HEK293 (cell line): Measurements from ENCODE around the gene ARHGEF12.

Experiments used
- CTCF ChIA-PET: fragments of 350-600 bp; formaldehyde crosslinking; extraction: SDS; loops from one replicate; lab custom pipeline; 2021; ENCODE audit warnings: antibody characterized with exemption; lab: Yijun Ruan, JAX
- POLR2A ChIA-PET: fragments of 300-600 bp; formaldehyde crosslinking; extraction: SDS; loops from one replicate; lab custom pipeline; 2020; ENCODE audit warnings: antibody characterized with exemption, inconsistent platforms; lab: Yijun Ruan, JAX
- H3K27ac ChIP-seq: fragments of 200-500 bp; sonication (Bioruptor generic); 2 replicates; pipeline ENCODE4 v1.5.1; 2014; ENCODE audit warnings: low read depth, low read length, control low read depth, inconsistent platforms; ENCODE audit errors: extremely low read depth
- H3K36me3 ChIP-seq, 2 experiments: fragments of 200-500 bp in 1 of 2; sonication (Bioruptor generic) in 1 of 2; 1 replicate in 1 of 2; 2 replicates in 1 of 2; pipeline ENCODE4 v1.5.1; 2014 to 2017; ENCODE audit warnings: inconsistent platforms in 2 of 2, low read length in 2 of 2; ENCODE audit not compliant: control insufficient read depth in 2 of 2, insufficient read depth in 1 of 2
- H3K4me1 ChIP-seq: fragments of 200-500 bp; sonication (Bioruptor generic); 2 replicates; pipeline ENCODE4 v1.5.1; 2014; ENCODE audit warnings: mild to moderate bottlenecking, low read length, inconsistent platforms; ENCODE audit not compliant: control insufficient read depth, insufficient read depth
- H3K4me3 ChIP-seq: 2 replicates; pipeline ENCODE4 v1.5.1; 2011; ENCODE audit warnings: low read depth, mild to moderate bottlenecking, control low read depth, low read length, moderate library complexity
- H3K9me3 ChIP-seq: fragments of 200-500 bp; sonication (Bioruptor generic); 2 replicates; pipeline ENCODE4 v1.5.1; 2014; ENCODE audit warnings: low read depth, low read length, inconsistent platforms; ENCODE audit not compliant: control insufficient read depth, insufficient read depth
- GLI2 ChIP-seq: fragments of 450-650 bp; formaldehyde crosslinking; IDR thresholded peaks from 2 replicates; pipeline ENCODE4; 2017; ENCODE audit warnings: missing biosample characterization, missing genetic modification characterization, low read depth, borderline replicate concordance
- IKZF3 ChIP-seq: fragments of 450-650 bp; IDR thresholded peaks from 2 replicates; pipeline ENCODE4 v1.5.0; 2018; ENCODE audit warnings: missing biosample characterization, mild to moderate bottlenecking, missing genetic modification characterization, moderate library complexity
- KLF7 ChIP-seq: fragments of 450-650 bp; formaldehyde crosslinking; IDR thresholded peaks from 2 replicates; pipeline ENCODE4 v1.5.1; 2016; ENCODE audit warnings: missing biosample characterization, missing genetic modification characterization, borderline replicate concordance
- PRDM6 ChIP-seq: fragments of 450-650 bp; formaldehyde crosslinking; IDR thresholded peaks from 2 replicates; pipeline ENCODE4 v1.5.1; 2017; ENCODE audit warnings: missing biosample characterization, missing genetic modification characterization
- SCRT2 ChIP-seq: fragments of 450-650 bp; formaldehyde crosslinking; IDR thresholded peaks from 2 replicates; pipeline ENCODE4 v1.5.1; 2016; ENCODE audit warnings: missing biosample characterization, missing genetic modification characterization
- ZBTB1 ChIP-seq: fragments of 450-650 bp; formaldehyde crosslinking; IDR thresholded peaks from 2 replicates; pipeline ENCODE4 v1.5.1; 2016; ENCODE audit warnings: missing biosample characterization, missing genetic modification characterization
- ZBTB21 ChIP-seq: fragments of 450-650 bp; formaldehyde crosslinking; IDR thresholded peaks from 2 replicates; pipeline ENCODE4 v1.5.1; 2017; ENCODE audit warnings: missing biosample characterization, missing genetic modification characterization
- ZNF19 ChIP-seq: fragments of 450-650 bp; formaldehyde crosslinking; IDR thresholded peaks from 2 replicates; pipeline ENCODE4; 2016; ENCODE audit warnings: missing biosample characterization, missing genetic modification characterization, low read depth
- ZNF24 ChIP-seq: fragments of 450-650 bp; formaldehyde crosslinking; IDR thresholded peaks from 2 replicates; pipeline ENCODE4 v1.5.1; 2016; ENCODE audit warnings: missing biosample characterization, missing genetic modification characterization
- ZNF558 ChIP-seq: fragments of 450-650 bp; formaldehyde crosslinking; IDR thresholded peaks from 2 replicates; pipeline ENCODE4 v1.5.1; 2016; ENCODE audit warnings: missing biosample characterization, missing genetic modification characterization
- ZNF629 ChIP-seq: fragments of 450-650 bp; formaldehyde crosslinking; IDR thresholded peaks from 2 replicates; pipeline ENCODE4 v1.5.1; 2017; ENCODE audit warnings: missing biosample characterization, missing genetic modification characterization
- ZNF692 ChIP-seq: fragments of 450-650 bp; formaldehyde crosslinking; IDR thresholded peaks from 2 replicates; pipeline ENCODE4 v1.5.1; 2016; ENCODE audit warnings: missing biosample characterization, missing genetic modification characterization
- ZNF76 ChIP-seq: fragments of 450-650 bp; formaldehyde crosslinking; IDR thresholded peaks from 2 replicates; pipeline ENCODE4; 2016; ENCODE audit warnings: low read depth, missing biosample characterization, missing genetic modification characterization, borderline replicate concordance
- ZNF843 ChIP-seq: fragments of 450-650 bp; formaldehyde crosslinking; IDR thresholded peaks from 2 replicates; pipeline ENCODE4 v1.5.1; 2016; ENCODE audit warnings: missing biosample characterization, missing genetic modification characterization
- ZSCAN16 ChIP-seq: fragments of 450-650 bp; formaldehyde crosslinking; IDR thresholded peaks from 2 replicates; pipeline ENCODE4 v1.5.1; 2016; ENCODE audit warnings: missing biosample characterization, missing genetic modification characterization
- ZXDB ChIP-seq: fragments of 450-650 bp; formaldehyde crosslinking; IDR thresholded peaks from 2 replicates; pipeline ENCODE4 v1.5.1; 2016; ENCODE audit warnings: missing biosample characterization, missing genetic modification characterization
- TF ChIP-seq, protein P1 (sequence below): fragments of 450-650 bp; formaldehyde crosslinking; IDR thresholded peaks from 2 replicates; pipeline ENCODE4 v1.5.1; 2016; ENCODE audit warnings: missing biosample characterization, missing genetic modification characterization
- TF ChIP-seq, protein P2 (sequence below): fragments of 450-650 bp; formaldehyde crosslinking; IDR thresholded peaks from 2 replicates; pipeline ENCODE4 v1.5.1; 2017; ENCODE audit warnings: missing biosample characterization, missing genetic modification characterization
- TF ChIP-seq, protein P3 (sequence below): fragments of 450-650 bp; formaldehyde crosslinking; IDR thresholded peaks from 2 replicates; pipeline ENCODE4 v1.5.1; 2016; ENCODE audit warnings: missing biosample characterization, missing genetic modification characterization, borderline replicate concordance
- TF ChIP-seq, protein P4 (sequence below): fragments of 450-650 bp; formaldehyde crosslinking; IDR thresholded peaks from 2 replicates; pipeline ENCODE4 v1.5.1; 2016; ENCODE audit warnings: missing biosample characterization, missing genetic modification characterization

The ARHGEF12 gene

GRCh38 chr11:120432056-120433018 lies 96.1 kb downstream of the ARHGEF12 start:
- Histone ChIP-seq H3K4me3 (no peak overlapping the region), H3K4me1 (0 out of 2 replicates have a peak, but pooled peaks cover 4% of the 10 kb centered on the region), H3K36me3 (peaks cover 0 to 49% of the 10 kb centered on the region in 2 experiments; a peak in 1 of 3 replicates), H3K9me3 (no peaks in the 10 kb centered on the region), H3K27ac (no peak overlapping the region)
- ChIA-PET CTCF (interaction anchor here (0.5 to 2.1 kb wide), 11 partner anchors 13 to 97 kb away, joined by 3 to 9 read pairs (median 4); partner anchors contain the start of gene ARHGEF12), POLR2A (interaction anchor here (1.0 to 1.3 kb wide), 3 partner anchors 31 to 97 kb away, joined by 3 to 5 read pairs (median 3); no protein-coding TSS in a partner anchor)
- peak; percentile 61 for TF ChIP-seq ZNF692
- TF ChIP-seq, protein P1, sequence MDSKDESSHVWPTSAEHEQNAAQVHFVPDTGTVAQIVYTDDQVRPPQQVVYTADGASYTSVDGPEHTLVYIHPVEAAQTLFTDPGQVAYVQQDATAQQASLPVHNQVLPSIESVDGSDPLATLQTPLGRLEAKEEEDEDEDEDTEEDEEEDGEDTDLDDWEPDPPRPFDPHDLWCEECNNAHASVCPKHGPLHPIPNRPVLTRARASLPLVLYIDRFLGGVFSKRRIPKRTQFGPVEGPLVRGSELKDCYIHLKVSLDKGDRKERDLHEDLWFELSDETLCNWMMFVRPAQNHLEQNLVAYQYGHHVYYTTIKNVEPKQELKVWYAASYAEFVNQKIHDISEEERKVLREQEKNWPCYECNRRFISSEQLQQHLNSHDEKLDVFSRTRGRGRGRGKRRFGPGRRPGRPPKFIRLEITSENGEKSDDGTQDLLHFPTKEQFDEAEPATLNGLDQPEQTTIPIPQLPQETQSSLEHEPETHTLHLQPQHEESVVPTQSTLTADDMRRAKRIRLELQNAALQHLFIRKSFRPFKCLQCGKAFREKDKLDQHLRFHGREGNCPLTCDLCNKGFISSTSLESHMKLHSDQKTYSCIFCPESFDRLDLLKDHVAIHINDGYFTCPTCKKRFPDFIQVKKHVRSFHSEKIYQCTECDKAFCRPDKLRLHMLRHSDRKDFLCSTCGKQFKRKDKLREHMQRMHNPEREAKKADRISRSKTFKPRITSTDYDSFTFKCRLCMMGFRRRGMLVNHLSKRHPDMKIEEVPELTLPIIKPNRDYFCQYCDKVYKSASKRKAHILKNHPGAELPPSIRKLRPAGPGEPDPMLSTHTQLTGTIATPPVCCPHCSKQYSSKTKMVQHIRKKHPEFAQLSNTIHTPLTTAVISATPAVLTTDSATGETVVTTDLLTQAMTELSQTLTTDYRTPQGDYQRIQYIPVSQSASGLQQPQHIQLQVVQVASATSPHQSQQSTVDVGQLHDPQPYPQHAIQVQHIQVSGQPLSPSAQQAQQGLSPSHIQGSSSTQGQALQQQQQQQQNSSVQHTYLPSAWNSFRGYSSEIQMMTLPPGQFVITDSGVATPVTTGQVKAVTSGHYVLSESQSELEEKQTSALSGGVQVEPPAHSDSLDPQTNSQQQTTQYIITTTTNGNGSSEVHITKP (tag by site-specific recombination), result peak; percentile 56
- TF ChIP-seq PRDM6, result peak; percentile 92
- TF ChIP-seq ZNF558, result 0 out of 2 replicates have a peak, but pooled peaks have one; percentile 34
- peak; percentile 45; the same call in 1 of the 2 replicates for TF ChIP-seq GLI2 (tag by site-specific recombination)
- TF ChIP-seq ZXDB (tag by site-specific recombination), result peak; percentile 64
- peak; percentile 68; the same call in 1 of the 2 replicates for TF ChIP-seq ZNF843 (tag by site-specific recombination)
- no peak for TF ChIP-seq ZBTB1 (tag by site-specific recombination)
- TF ChIP-seq KLF7 (tag by site-specific recombination), result no peak
- peak; percentile 79 for TF ChIP-seq ZNF629 (tag by site-specific recombination)
- TF ChIP-seq ZNF24 (tag by site-specific recombination), result 0 out of 2 replicates have a peak, but pooled peaks have one; percentile 21
- peak; percentile 26; the same call in 1 of the 2 replicates for TF ChIP-seq ZNF76
- TF ChIP-seq ZNF19 (tag by site-specific recombination), result no peak
- TF ChIP-seq, protein P2, sequence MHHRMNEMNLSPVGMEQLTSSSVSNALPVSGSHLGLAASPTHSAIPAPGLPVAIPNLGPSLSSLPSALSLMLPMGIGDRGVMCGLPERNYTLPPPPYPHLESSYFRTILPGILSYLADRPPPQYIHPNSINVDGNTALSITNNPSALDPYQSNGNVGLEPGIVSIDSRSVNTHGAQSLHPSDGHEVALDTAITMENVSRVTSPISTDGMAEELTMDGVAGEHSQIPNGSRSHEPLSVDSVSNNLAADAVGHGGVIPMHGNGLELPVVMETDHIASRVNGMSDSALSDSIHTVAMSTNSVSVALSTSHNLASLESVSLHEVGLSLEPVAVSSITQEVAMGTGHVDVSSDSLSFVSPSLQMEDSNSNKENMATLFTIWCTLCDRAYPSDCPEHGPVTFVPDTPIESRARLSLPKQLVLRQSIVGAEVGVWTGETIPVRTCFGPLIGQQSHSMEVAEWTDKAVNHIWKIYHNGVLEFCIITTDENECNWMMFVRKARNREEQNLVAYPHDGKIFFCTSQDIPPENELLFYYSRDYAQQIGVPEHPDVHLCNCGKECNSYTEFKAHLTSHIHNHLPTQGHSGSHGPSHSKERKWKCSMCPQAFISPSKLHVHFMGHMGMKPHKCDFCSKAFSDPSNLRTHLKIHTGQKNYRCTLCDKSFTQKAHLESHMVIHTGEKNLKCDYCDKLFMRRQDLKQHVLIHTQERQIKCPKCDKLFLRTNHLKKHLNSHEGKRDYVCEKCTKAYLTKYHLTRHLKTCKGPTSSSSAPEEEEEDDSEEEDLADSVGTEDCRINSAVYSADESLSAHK (tag by site-specific recombination), result peak; percentile 66
- peak; percentile 97 for TF ChIP-seq SCRT2 (tag by site-specific recombination)
- TF ChIP-seq, protein P3, sequence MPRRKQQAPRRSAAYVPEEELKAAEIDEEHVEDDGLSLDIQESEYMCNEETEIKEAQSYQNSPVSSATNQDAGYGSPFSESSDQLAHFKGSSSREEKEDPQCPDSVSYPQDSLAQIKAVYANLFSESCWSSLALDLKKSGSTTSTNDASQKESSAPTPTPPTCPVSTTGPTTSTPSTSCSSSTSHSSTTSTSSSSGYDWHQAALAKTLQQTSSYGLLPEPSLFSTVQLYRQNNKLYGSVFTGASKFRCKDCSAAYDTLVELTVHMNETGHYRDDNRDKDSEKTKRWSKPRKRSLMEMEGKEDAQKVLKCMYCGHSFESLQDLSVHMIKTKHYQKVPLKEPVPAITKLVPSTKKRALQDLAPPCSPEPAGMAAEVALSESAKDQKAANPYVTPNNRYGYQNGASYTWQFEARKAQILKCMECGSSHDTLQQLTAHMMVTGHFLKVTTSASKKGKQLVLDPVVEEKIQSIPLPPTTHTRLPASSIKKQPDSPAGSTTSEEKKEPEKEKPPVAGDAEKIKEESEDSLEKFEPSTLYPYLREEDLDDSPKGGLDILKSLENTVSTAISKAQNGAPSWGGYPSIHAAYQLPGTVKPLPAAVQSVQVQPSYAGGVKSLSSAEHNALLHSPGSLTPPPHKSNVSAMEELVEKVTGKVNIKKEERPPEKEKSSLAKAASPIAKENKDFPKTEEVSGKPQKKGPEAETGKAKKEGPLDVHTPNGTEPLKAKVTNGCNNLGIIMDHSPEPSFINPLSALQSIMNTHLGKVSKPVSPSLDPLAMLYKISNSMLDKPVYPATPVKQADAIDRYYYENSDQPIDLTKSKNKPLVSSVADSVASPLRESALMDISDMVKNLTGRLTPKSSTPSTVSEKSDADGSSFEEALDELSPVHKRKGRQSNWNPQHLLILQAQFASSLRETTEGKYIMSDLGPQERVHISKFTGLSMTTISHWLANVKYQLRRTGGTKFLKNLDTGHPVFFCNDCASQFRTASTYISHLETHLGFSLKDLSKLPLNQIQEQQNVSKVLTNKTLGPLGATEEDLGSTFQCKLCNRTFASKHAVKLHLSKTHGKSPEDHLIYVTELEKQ, result 0 out of 2 replicates have a peak, but pooled peaks have one; percentile 6
- TF ChIP-seq ZBTB21 (tag by site-specific recombination), result peak; percentile 48
- no peak for TF ChIP-seq ZSCAN16 (tag by site-specific recombination)
- TF ChIP-seq IKZF3 (tag by site-specific recombination), result peak; percentile 52
- TF ChIP-seq, protein P4, sequence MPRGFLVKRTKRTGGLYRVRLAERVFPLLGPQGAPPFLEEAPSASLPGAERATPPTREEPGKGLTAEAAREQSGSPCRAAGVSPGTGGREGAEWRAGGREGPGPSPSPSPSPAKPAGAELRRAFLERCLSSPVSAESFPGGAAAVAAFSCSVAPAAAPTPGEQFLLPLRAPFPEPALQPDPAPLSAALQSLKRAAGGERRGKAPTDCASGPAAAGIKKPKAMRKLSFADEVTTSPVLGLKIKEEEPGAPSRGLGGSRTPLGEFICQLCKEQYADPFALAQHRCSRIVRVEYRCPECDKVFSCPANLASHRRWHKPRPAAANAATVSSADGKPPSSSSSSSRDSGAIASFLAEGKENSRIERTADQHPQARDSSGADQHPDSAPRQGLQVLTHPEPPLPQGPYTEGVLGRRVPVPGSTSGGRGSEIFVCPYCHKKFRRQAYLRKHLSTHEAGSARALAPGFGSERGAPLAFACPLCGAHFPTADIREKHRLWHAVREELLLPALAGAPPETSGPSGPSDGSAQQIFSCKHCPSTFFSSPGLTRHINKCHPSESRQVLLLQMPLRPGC (tag by site-specific recombination), result peak; percentile 70
